ENCODE data around the gene BAK1. TPM values are rescaled to one million over a fixed set of nuclear protein-coding genes. Genes with fewer than 3 reads are reported as not detected.
A peak's percentile ranks its signal among the peaks of the same experiment; 100 is the strongest.

The BAK1 gene
- total RNA-seq = 10 to 100 TPM; 22.9 to 31.6 (median 27.9) TPM
- 18.2 TPM for total RNA-seq (2013)
- 11.0 to 69.1 (median 33.3) reads per million in 29 experiments for total RNA-seq

- Mint-ChIP-seq H3K4me1 (peaks cover 28 to 41% (median 32%) of the 10 kb centered on the region in 3 donors), H3K36me3 (peaks cover 12% of the 10 kb centered on the region), H3K9me3 (no peaks in the 10 kb centered on the region), H3K27ac (peak within 1 kb of the TSS; percentile 98 to 100), H3K27me3 (no peaks in the 10 kb centered on the region), H3K4me3 (peak within 1 kb of the TSS; percentile 93 to 98 (median 97))
- peak; percentile 96 to 97 (median 96) for ATAC-seq (replicated peaks in 1 of 4)
- Histone ChIP-seq H3K9me3 (no peaks in the 10 kb centered on the region), H3K4me3 (ENCODE audit: control insufficient read depth in 1 of 2, extremely low read depth in 1 of 2, low read length in 1 of 2) (peak within 1 kb of the TSS; percentile 79 to 94), H3K4me1 (ENCODE audit: control insufficient read depth in 1 of 2, extremely low read depth in 1 of 2, insufficient read depth in 2 of 2, low read length in 2 of 2) (peaks cover 15 to 51% of the 10 kb centered on the region in 2 experiments), H3K36me3 (ENCODE audit: control insufficient read depth in 2 of 2, extremely low read depth in 1 of 2, insufficient read depth in 1 of 2, low read length in 1 of 2) (peaks cover 12 to 21% of the 10 kb centered on the region in 2 donors), H3K27ac (ENCODE audit: low read length) (peak within 1 kb of the TSS; percentile 69), H3K27me3 (replicated peaks in 1 of 2; ENCODE audit: control insufficient read depth in 2 of 2, extremely low read depth in 1 of 2, insufficient read depth in 2 of 2, low read length in 1 of 2) (no peaks in the 10 kb centered on the region)
- peak; percentile 62 to 89 (median 78) for DNase-seq
- WGBS (ENCODE audit: insufficient coverage) = 8% methylated on average over 15 of the region's 24 CpGs
- POLR2A ChIA-PET = interaction anchor here in 1 of 2 donors (0.6 to 0.9 kb wide), 3 partner anchors 9 to 236 kb away, joined by 3 to 7 read pairs (median 6); no protein-coding TSS in a partner anchor
- CTCF ChIA-PET = interaction anchor here (0.6 to 1.4 kb wide), 7 partner anchors 9 to 131 kb away, joined by 3 to 6 read pairs (median 3); partner anchors contain the start of gene UQCC2 (in 1 of the 2)
Observed at GRCh38 chr6:33579828-33580714, at the start of gene BAK1. TSS of gene BAK1 (minus strand) at chr6:33580276. CDS start at chr6:33577604, 2,672 bp downstream.

- Histone ChIP-seq H3K4me1 (ENCODE audit: control insufficient read depth in 1 of 2, extremely low read depth in 1 of 2, insufficient read depth in 2 of 2, low read length in 2 of 2) (peaks cover 4 to 44% of the 10 kb centered on the region in 2 experiments), H3K9me3 (no peaks in the 10 kb centered on the region), H3K4me3 (ENCODE audit: control insufficient read depth in 1 of 2, extremely low read depth in 1 of 2, low read length in 1 of 2) (no peak overlapping the region), H3K36me3 (ENCODE audit: control insufficient read depth in 2 of 2, extremely low read depth in 1 of 2, insufficient read depth in 1 of 2, low read length in 1 of 2) (peaks cover 7 to 25% of the 10 kb centered on the region in 2 donors), H3K27me3 (replicated peaks in 1 of 2; ENCODE audit: control insufficient read depth in 2 of 2, extremely low read depth in 1 of 2, insufficient read depth in 2 of 2, low read length in 1 of 2) (no peaks in the 10 kb centered on the region), H3K27ac (ENCODE audit: low read length) (no peak overlapping the region)
- DNase-seq (no peak), ATAC-seq (replicated peaks in 1 of 4) (no peak)
- ChIA-PET CTCF (no interaction called here), POLR2A (no interaction called here)
- 89% methylated on average over 5 of the region's 7 CpGs for WGBS (ENCODE audit: insufficient coverage)
- Mint-ChIP-seq H3K4me3 (no peak overlapping the region), H3K27ac (peak overlapping the region; percentile 48 to 66), H3K9me3 (no peaks in the 10 kb centered on the region), H3K27me3 (no peaks in the 10 kb centered on the region), H3K36me3 (peaks cover 4% of the 10 kb centered on the region), H3K4me1 (peaks cover 66 to 76% (median 75%) of the 10 kb centered on the region in 3 donors)
Observed at GRCh38 chr6:33628401-33628964, 48.4 kb upstream of the BAK1 start.

- no peak for ATAC-seq (replicated peaks in 1 of 4)
- peaks cover 7 to 25% of the 10 kb centered on the region in 2 donors for H3K36me3 ChIP-seq (ENCODE audit: control insufficient read depth in 2 of 2, extremely low read depth in 1 of 2, insufficient read depth in 1 of 2, low read length in 1 of 2)
- no peak for DNase-seq
- ChIA-PET POLR2A (no interaction called here), CTCF (interaction anchor here in 1 of 2 donors (0.6 kb wide), 1 partner anchor 1627 kb away, joined by 3 read pairs; no protein-coding TSS in a partner anchor)
- no peak overlapping the region for H3K27ac ChIP-seq (ENCODE audit: low read length)
- H3K4me3 ChIP-seq (ENCODE audit: control insufficient read depth in 1 of 2, extremely low read depth in 1 of 2, low read length in 1 of 2) = no peak overlapping the region
- Mint-ChIP-seq H3K4me1 (peaks cover 68 to 77% (median 77%) of the 10 kb centered on the region in 3 donors), H3K36me3 (peaks cover 4% of the 10 kb centered on the region), H3K27me3 (no peaks in the 10 kb centered on the region), H3K4me3 (no peak overlapping the region), H3K9me3 (no peaks in the 10 kb centered on the region), H3K27ac (peak overlapping the region in 1 of 2 donors; percentile 66)
- H3K4me1 ChIP-seq (ENCODE audit: control insufficient read depth in 1 of 2, extremely low read depth in 1 of 2, insufficient read depth in 2 of 2, low read length in 2 of 2) = peaks cover 5 to 45% of the 10 kb centered on the region in 2 experiments
- H3K9me3 ChIP-seq = no peaks in the 10 kb centered on the region
- H3K27me3 ChIP-seq (replicated peaks in 1 of 2; ENCODE audit: control insufficient read depth in 2 of 2, extremely low read depth in 1 of 2, insufficient read depth in 2 of 2, low read length in 1 of 2) = no peaks in the 10 kb centered on the region
- 100% methylated on average over 2 of the region's 5 CpGs for WGBS (ENCODE audit: insufficient coverage)
Observed at GRCh38 chr6:33627876-33628275, 47.8 kb upstream of the BAK1 start.

GRCh38 chr6:33624856-33625255, 44.8 kb upstream of the BAK1 start:
- ATAC-seq (replicated peaks in 1 of 4) (no peak), DNase-seq (no peak)
- Mint-ChIP-seq H3K27me3 (no peaks in the 10 kb centered on the region), H3K36me3 (peaks cover 4% of the 10 kb centered on the region), H3K4me1 (peaks cover 59 to 71% (median 66%) of the 10 kb centered on the region in 3 donors), H3K9me3 (no peaks in the 10 kb centered on the region), H3K27ac (peak overlapping the region; percentile 39 to 52), H3K4me3 (peak overlapping the region in 1 of 3 donors; percentile 28)
- WGBS (ENCODE audit: insufficient coverage) = 100% methylated on average over 4 of the region's 4 CpGs
- ChIA-PET CTCF (no interaction called here), POLR2A (no interaction called here)
- no peak overlapping the region for H3K4me3 ChIP-seq (ENCODE audit: control insufficient read depth in 1 of 2, extremely low read depth in 1 of 2, low read length in 1 of 2)
- H3K9me3 ChIP-seq = no peaks in the 10 kb centered on the region
- H3K36me3 ChIP-seq (ENCODE audit: control insufficient read depth in 2 of 2, extremely low read depth in 1 of 2, insufficient read depth in 1 of 2, low read length in 1 of 2) = peaks cover 7 to 22% of the 10 kb centered on the region in 2 donors
- no peak overlapping the region for H3K27ac ChIP-seq (ENCODE audit: low read length)
- H3K4me1 ChIP-seq (ENCODE audit: control insufficient read depth in 1 of 2, extremely low read depth in 1 of 2, insufficient read depth in 2 of 2, low read length in 2 of 2) = peaks cover 9 to 49% of the 10 kb centered on the region in 2 experiments
- H3K27me3 ChIP-seq (replicated peaks in 1 of 2; ENCODE audit: control insufficient read depth in 2 of 2, extremely low read depth in 1 of 2, insufficient read depth in 2 of 2, low read length in 1 of 2) = no peaks in the 10 kb centered on the region

- H3K36me3 Mint-ChIP-seq = peaks cover 4% of the 10 kb centered on the region
- H3K27ac Mint-ChIP-seq = peak overlapping the region; percentile 46 to 85
- ChIA-PET CTCF (no interaction called here), POLR2A (no interaction called here)
- H3K36me3 ChIP-seq (ENCODE audit: control insufficient read depth in 2 of 2, extremely low read depth in 1 of 2, insufficient read depth in 1 of 2, low read length in 1 of 2) = peaks cover 7 to 22% of the 10 kb centered on the region in 2 donors
- no peaks in the 10 kb centered on the region for H3K9me3 Mint-ChIP-seq
- no peak overlapping the region for H3K27ac ChIP-seq (ENCODE audit: low read length)
- 95% methylated on average over 4 of the region's 6 CpGs for WGBS (ENCODE audit: insufficient coverage)
- no peaks in the 10 kb centered on the region for H3K27me3 ChIP-seq (replicated peaks in 1 of 2; ENCODE audit: control insufficient read depth in 2 of 2, extremely low read depth in 1 of 2, insufficient read depth in 2 of 2, low read length in 1 of 2)
- H3K27me3 Mint-ChIP-seq = no peaks in the 10 kb centered on the region
- H3K4me3 ChIP-seq (ENCODE audit: control insufficient read depth in 1 of 2, extremely low read depth in 1 of 2, low read length in 1 of 2) = no peak overlapping the region
- H3K4me1 ChIP-seq (ENCODE audit: control insufficient read depth in 1 of 2, extremely low read depth in 1 of 2, insufficient read depth in 2 of 2, low read length in 2 of 2) = peaks cover 14 to 57% of the 10 kb centered on the region in 2 experiments
- no peak for ATAC-seq (replicated peaks in 1 of 4)
- DNase-seq = no peak
- H3K9me3 ChIP-seq = no peaks in the 10 kb centered on the region
- peaks cover 67 to 79% (median 73%) of the 10 kb centered on the region in 3 donors for H3K4me1 Mint-ChIP-seq
- H3K4me3 Mint-ChIP-seq = peak overlapping the region; percentile 62 to 95 (median 85)
Observed at GRCh38 chr6:33623895-33624381, 43.9 kb upstream of the BAK1 start.
